GM21381 (cell line): ENCODE data around the gene HLA-F.

Source experiments
- ATAC-seq: cut with Tn5 transposase; IDR thresholded peaks from one replicate; pipeline ENCODE4 v1.9.1; 2021; ENCODE audit warnings: mild to moderate bottlenecking, moderate library complexity; ENCODE audit not compliant: unreplicated experiment

Gene HLA-F

GRCh38 chr6:29759457-29759856 lies 36.2 kb downstream of the HLA-F start:
- ATAC-seq = no peak

DNA sequence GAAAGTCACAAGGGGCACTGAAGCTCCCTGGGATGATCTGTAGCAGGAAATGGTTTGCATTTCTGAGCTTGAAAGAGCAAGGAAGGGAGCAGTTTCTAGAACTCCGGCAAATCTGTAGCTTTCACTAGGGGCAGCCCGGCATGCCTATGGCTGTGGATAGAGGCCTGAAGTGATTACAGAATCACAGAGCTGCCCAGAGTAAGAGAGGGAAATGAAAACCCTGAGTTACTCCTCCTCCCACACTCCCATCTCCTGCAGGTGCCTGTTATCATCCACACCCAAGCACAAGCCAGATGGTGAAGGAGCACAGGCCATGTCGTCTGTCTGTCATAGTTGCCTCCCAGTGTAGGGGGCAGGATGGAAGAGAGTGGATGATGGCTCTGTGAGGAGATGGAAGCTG lies 37.1 kb downstream of the HLA-F start:
- ATAC-seq = no peak

DNA sequence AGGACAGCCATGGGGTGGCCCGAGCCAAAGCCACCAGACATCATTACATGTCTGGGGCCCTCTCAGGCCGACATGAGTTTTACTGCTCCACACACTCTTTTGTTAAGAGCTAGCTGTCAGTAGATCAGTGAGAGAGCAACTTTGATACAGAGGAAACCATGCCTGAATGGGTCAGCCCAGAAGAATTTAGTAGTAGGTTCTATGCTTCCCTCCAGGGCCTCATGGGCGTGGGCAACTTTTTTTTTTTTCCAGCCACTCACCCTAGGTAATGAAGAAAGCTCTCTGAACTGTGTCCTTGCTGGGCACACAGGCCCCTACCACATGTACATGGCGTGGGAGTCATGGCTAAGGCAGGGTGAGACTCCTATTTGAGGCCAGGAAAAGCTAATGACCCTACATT lies 38.8 kb downstream of the HLA-F start:
- no peak for ATAC-seq

DNA sequence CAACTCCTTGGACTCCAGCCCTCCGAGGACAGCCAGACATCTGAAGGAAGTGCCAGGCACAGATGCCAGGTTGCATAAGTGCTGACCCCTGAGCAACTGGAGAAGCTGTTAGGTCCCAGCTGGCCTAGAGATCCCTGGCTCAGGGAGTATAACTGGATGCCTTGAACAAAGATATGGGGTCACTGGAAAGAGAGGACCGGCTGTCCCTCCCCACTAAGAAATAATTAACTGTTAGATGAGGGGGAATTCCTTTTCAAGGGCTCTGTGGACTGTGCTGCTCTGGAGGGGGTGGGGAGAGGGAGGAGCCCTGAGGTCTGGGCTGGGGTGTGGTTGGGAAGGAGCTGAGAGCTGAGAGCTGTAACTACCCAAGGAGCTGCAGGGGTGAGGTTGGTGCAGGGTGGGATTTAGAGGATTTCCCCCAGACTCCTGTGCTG lies 39.6 kb downstream of the HLA-F start:
- no peak for ATAC-seq

- ATAC-seq = no peak
These were observed 40.5 kb downstream of the HLA-F start for GRCh38 chr6:29763491-29764289.

DNA sequence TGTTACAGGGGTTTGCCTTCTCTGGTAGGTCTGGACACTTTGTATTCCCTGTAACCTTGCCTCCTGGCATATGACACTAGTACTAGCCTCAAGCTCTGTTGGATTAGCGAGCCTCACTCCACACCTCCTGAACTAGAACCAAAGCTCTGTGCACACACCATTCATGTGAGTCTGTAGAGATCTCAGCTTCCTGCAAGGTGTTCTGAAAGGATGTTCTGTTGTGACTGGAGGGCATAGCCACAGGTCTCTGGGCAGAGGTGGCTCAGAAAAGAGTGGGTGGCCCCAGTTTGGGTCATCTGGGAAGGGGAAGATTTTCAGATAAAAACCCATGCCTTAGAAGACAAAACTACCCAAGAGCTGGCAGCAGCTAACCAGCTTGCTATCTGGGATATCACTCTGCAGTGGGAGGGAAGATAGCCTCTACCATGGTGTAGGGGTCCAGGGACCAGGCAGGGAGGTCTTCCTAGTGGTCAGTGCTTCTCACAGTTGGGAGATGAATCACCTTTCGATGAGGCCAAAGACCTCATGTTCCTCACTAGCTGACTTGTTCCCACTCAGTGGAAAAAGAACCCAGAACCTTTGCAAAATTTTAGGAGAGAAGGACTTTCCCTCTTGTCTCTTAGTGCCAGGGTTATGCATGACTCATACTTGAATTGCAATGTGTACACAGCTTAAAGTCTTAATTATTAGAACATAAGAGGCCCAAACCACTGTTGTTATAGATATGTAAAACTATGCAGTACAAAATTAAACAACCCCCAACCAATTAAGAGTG lies 41.4 kb downstream of the HLA-F start:
- no peak for ATAC-seq

- no peak for ATAC-seq
These were observed 46.1 kb downstream of the HLA-F start for GRCh38 chr6:29769336-29769735.

GRCh38 chr6:29770306-29770705 lies 47.1 kb downstream of the HLA-F start:
- no peak for ATAC-seq

- no peak for ATAC-seq
These were observed 53.5 kb downstream of the HLA-F start for GRCh38 chr6:29776684-29777083.
